MCF 10A (cell line): ENCODE measurements around the gene CHD9. TPM values are rescaled to one million over a fixed set of nuclear protein-coding genes. Genes with fewer than 3 reads are reported as not detected.

Experiments used
- BruUV-seq: library from RNA; stranded (reverse); fragments of 400-500 nt; replicated peaks from 2 replicates; lab custom pipeline; 2021; lab: Mats Ljungman, UMichigan
- CTCF ChIA-PET: fragments of 300-600 bp; sonication (Branson Sonifier 250); formaldehyde crosslinking; extraction: SDS; loops from one replicate; lab custom pipeline; 2021; ENCODE audit warnings: antibody characterized with exemption, inconsistent platforms; lab: Yijun Ruan, JAX
- POLR2A ChIA-PET: fragments of 300-600, 350-650 bp; sonication (Branson Sonifier 250); formaldehyde crosslinking; extraction: SDS; loops from one replicate; lab custom pipeline; 2020; ENCODE audit warnings: antibody characterized with exemption, inconsistent platforms; lab: Yijun Ruan, JAX
- DNase-seq: peaks from one replicate; pipeline ENCODE4 v3.0.0-alpha.2; 2018; ENCODE audit not compliant: unreplicated experiment
- H3K27ac Mint-ChIP-seq: one replicate; pipeline ENCODE4 v1.8.0; 2022; ENCODE audit warnings: mild to moderate bottlenecking, low read depth, mixed read lengths; ENCODE audit not compliant: unreplicated experiment
- H3K27me3 Mint-ChIP-seq: one replicate; pipeline ENCODE4 v1.8.0; 2022; ENCODE audit warnings: mixed read lengths; ENCODE audit not compliant: insufficient read depth, unreplicated experiment
- H3K36me3 Mint-ChIP-seq: one replicate; pipeline ENCODE4 v1.8.0; 2022; ENCODE audit warnings: mild to moderate bottlenecking, moderate library complexity, mixed read lengths; ENCODE audit not compliant: insufficient read depth, unreplicated experiment
- H3K4me1 Mint-ChIP-seq: one replicate; pipeline ENCODE4 v1.8.0; 2022; ENCODE audit warnings: mixed read lengths; ENCODE audit not compliant: insufficient read depth, unreplicated experiment
- H3K4me3 Mint-ChIP-seq: one replicate; pipeline ENCODE4 v1.8.0; 2022; ENCODE audit warnings: mild to moderate bottlenecking, moderate library complexity, mixed read lengths; ENCODE audit not compliant: unreplicated experiment
- H3K9me3 Mint-ChIP-seq: one replicate; pipeline ENCODE4 v1.8.0; 2022; ENCODE audit warnings: mixed read lengths; ENCODE audit not compliant: unreplicated experiment
- CTCF ChIP-seq: fragments of 200-600 bp; IDR thresholded peaks from one replicate; pipeline ENCODE4 v1.8.0; 2022; ENCODE audit warnings: antibody characterized with exemption, mild to moderate bottlenecking; ENCODE audit not compliant: unreplicated experiment
- intact Hi-C: fragments of 100-400 bp; cut with micrococcal nuclease; formaldehyde crosslinking; loops from 2 replicates; pipeline ENCODE4 v1.14.1; 2022
- total RNA-seq: library from RNA; stranded (reverse); gene quantifications from 2 replicates; pipeline ENCODE4 v1.2.3, GENCODE V29; 2022

CHD9 gene
- total RNA-seq, 1 experiment from 2014 or later: 62.8 TPM

- BruUV-seq: no TSS peak
- H3K27me3 Mint-ChIP-seq: no peaks in the 10 kb centered on the region
- CTCF ChIA-PET: no interaction called here
- no peak for TF ChIP-seq CTCF
- POLR2A ChIA-PET: interaction anchor here (1.0 kb wide), 1 partner anchor 70 kb away, joined by 3 read pairs; no protein-coding TSS in a partner anchor
- no peak overlapping the region for H3K4me3 Mint-ChIP-seq
- DNase-seq: no peak
- H3K4me1 Mint-ChIP-seq: peaks cover 5% of the 10 kb centered on the region
- H3K36me3 Mint-ChIP-seq: no peaks in the 10 kb centered on the region
- intact Hi-C loops: no loop called here
- H3K27ac Mint-ChIP-seq: no peak overlapping the region
- no peaks in the 10 kb centered on the region for H3K9me3 Mint-ChIP-seq
These were observed 279.8 kb downstream of the CHD9 start for GRCh38 chr16:53334581-53334980.

GRCh38 chr16:53337294-53337693 is 282.5 kb downstream of the CHD9 start:
- POLR2A ChIA-PET: no interaction called here
- Mint-ChIP-seq H3K36me3 (no peaks in the 10 kb centered on the region), H3K4me1 (peaks cover 5% of the 10 kb centered on the region), H3K9me3 (no peaks in the 10 kb centered on the region), H3K27ac (no peak overlapping the region), H3K4me3 (no peak overlapping the region), H3K27me3 (peaks cover 12% of the 10 kb centered on the region)
- CTCF ChIA-PET: no interaction called here
- no peak for DNase-seq
- BruUV-seq: no TSS peak
- intact Hi-C loops: no loop called here
- no peak for TF ChIP-seq CTCF

- CTCF ChIA-PET: interaction anchor here (0.6 kb wide), 2 partner anchors 1237 to 1548 kb away, joined by 3 read pairs; no protein-coding TSS in a partner anchor
- H3K9me3 Mint-ChIP-seq: no peaks in the 10 kb centered on the region
- DNase-seq: no peak
- intact Hi-C loops: no loop called here
- H3K27me3 Mint-ChIP-seq: peaks cover 25% of the 10 kb centered on the region
- no peaks in the 10 kb centered on the region for H3K36me3 Mint-ChIP-seq
- POLR2A ChIA-PET: interaction anchor here (0.9 kb wide), 1 partner anchor 33 kb away, joined by 3 read pairs; no protein-coding TSS in a partner anchor
- H3K4me3 Mint-ChIP-seq: no peak overlapping the region
- no TSS peak for BruUV-seq
- no peak overlapping the region for H3K27ac Mint-ChIP-seq
- no peaks in the 10 kb centered on the region for H3K4me1 Mint-ChIP-seq
- no peak for TF ChIP-seq CTCF
These were observed 287.0 kb downstream of the CHD9 start for GRCh38 chr16:53341792-53342191.

- no peak overlapping the region for H3K27ac Mint-ChIP-seq
- no peak for DNase-seq
- no peaks in the 10 kb centered on the region for H3K9me3 Mint-ChIP-seq
- H3K36me3 Mint-ChIP-seq: no peaks in the 10 kb centered on the region
- no peak overlapping the region for H3K4me3 Mint-ChIP-seq
- BruUV-seq: no TSS peak
- CTCF ChIA-PET: interaction anchor here (0.6 to 1.4 kb wide), 2 partner anchors 36 to 72 kb away, joined by 3 to 4 read pairs; no protein-coding TSS in a partner anchor
- TF ChIP-seq CTCF: no peak
- H3K4me1 Mint-ChIP-seq: no peaks in the 10 kb centered on the region
- POLR2A ChIA-PET: no interaction called here
- peaks cover 27% of the 10 kb centered on the region for H3K27me3 Mint-ChIP-seq
- intact Hi-C loops: no loop called here
These were observed 300.3 kb downstream of the CHD9 start for GRCh38 chr16:53355064-53355463.
